HEK293 (cell line): ENCODE results near the gene ORM2.

Experiments used
- CTCF ChIA-PET: fragments of 350-600 bp; formaldehyde crosslinking; extraction: SDS; loops from one replicate; lab custom pipeline; 2021; ENCODE audit warnings: antibody characterized with exemption; lab: Yijun Ruan, JAX
- POLR2A ChIA-PET: fragments of 300-600 bp; formaldehyde crosslinking; extraction: SDS; loops from one replicate; lab custom pipeline; 2020; ENCODE audit warnings: antibody characterized with exemption, inconsistent platforms; lab: Yijun Ruan, JAX
- H3K27ac ChIP-seq: fragments of 200-500 bp; sonication (Bioruptor generic); 2 replicates; pipeline ENCODE4 v1.5.1; 2014; ENCODE audit warnings: low read depth, low read length, control low read depth, inconsistent platforms; ENCODE audit errors: extremely low read depth
- H3K36me3 ChIP-seq, 2 experiments: fragments of 200-500 bp in 1 of 2; sonication (Bioruptor generic) in 1 of 2; 1 replicate in 1 of 2; 2 replicates in 1 of 2; pipeline ENCODE4 v1.5.1; 2014 to 2017; ENCODE audit warnings: inconsistent platforms in 2 of 2, low read length in 2 of 2; ENCODE audit not compliant: control insufficient read depth in 2 of 2, insufficient read depth in 1 of 2
- H3K4me1 ChIP-seq: fragments of 200-500 bp; sonication (Bioruptor generic); 2 replicates; pipeline ENCODE4 v1.5.1; 2014; ENCODE audit warnings: mild to moderate bottlenecking, low read length, inconsistent platforms; ENCODE audit not compliant: control insufficient read depth, insufficient read depth
- H3K4me3 ChIP-seq: 2 replicates; pipeline ENCODE4 v1.5.1; 2011; ENCODE audit warnings: low read depth, mild to moderate bottlenecking, control low read depth, low read length, moderate library complexity
- H3K9me3 ChIP-seq: fragments of 200-500 bp; sonication (Bioruptor generic); 2 replicates; pipeline ENCODE4 v1.5.1; 2014; ENCODE audit warnings: low read depth, low read length, inconsistent platforms; ENCODE audit not compliant: control insufficient read depth, insufficient read depth
- AEBP2 ChIP-seq: fragments of 450-650 bp; formaldehyde crosslinking; IDR thresholded peaks from 2 replicates; pipeline ENCODE4 v1.5.1; 2016; ENCODE audit warnings: missing biosample characterization, missing genetic modification characterization, borderline replicate concordance
- GLIS2 ChIP-seq: fragments of 450-650 bp; formaldehyde crosslinking; IDR thresholded peaks from 2 replicates; pipeline ENCODE4 v1.5.1; 2016; ENCODE audit warnings: missing biosample characterization, missing genetic modification characterization
- HOXA7 ChIP-seq: sonication (generic); formaldehyde crosslinking; IDR thresholded peaks from 2 replicates; pipeline ENCODE4 v1.8.1; 2022; ENCODE audit warnings: missing genetic modification reagents, borderline replicate concordance
- ZBTB1 ChIP-seq: fragments of 450-650 bp; formaldehyde crosslinking; IDR thresholded peaks from 2 replicates; pipeline ENCODE4 v1.5.1; 2016; ENCODE audit warnings: missing biosample characterization, missing genetic modification characterization
- ZIC2 ChIP-seq: fragments of 450-650 bp; formaldehyde crosslinking; IDR thresholded peaks from 2 replicates; pipeline ENCODE4 v1.5.1; 2016; ENCODE audit warnings: missing biosample characterization, missing genetic modification characterization
- ZNF10 ChIP-seq: fragments of 450-650 bp; formaldehyde crosslinking; IDR thresholded peaks from 2 replicates; pipeline ENCODE4 v1.5.1; 2017; ENCODE audit warnings: missing biosample characterization, missing genetic modification characterization
- ZNF121 ChIP-seq: fragments of 450-650 bp; formaldehyde crosslinking; IDR thresholded peaks from 2 replicates; pipeline ENCODE4 v1.5.1; 2016; ENCODE audit warnings: missing biosample characterization, missing genetic modification characterization
- ZNF169 ChIP-seq: fragments of 450-650 bp; formaldehyde crosslinking; IDR thresholded peaks from 2 replicates; pipeline ENCODE4 v1.5.1; 2016; ENCODE audit warnings: missing biosample characterization, missing genetic modification characterization
- ZNF202 ChIP-seq: fragments of 450-650 bp; formaldehyde crosslinking; IDR thresholded peaks from 2 replicates; pipeline ENCODE4 v1.5.1; 2016; ENCODE audit warnings: missing biosample characterization, missing genetic modification characterization, borderline replicate concordance
- ZNF24 ChIP-seq: fragments of 450-650 bp; formaldehyde crosslinking; IDR thresholded peaks from 2 replicates; pipeline ENCODE4 v1.5.1; 2016; ENCODE audit warnings: missing biosample characterization, missing genetic modification characterization
- ZNF335 ChIP-seq: fragments of 450-650 bp; formaldehyde crosslinking; conservative IDR thresholded peaks from 2 replicates; pipeline ENCODE4 v1.5.1; 2016; ENCODE audit warnings: missing biosample characterization, missing genetic modification characterization
- ZNF37A ChIP-seq: fragments of 450-650 bp; IDR thresholded peaks from 2 replicates; pipeline ENCODE4 v1.5.1; 2018; ENCODE audit warnings: missing biosample characterization, missing genetic modification characterization
- ZNF416 ChIP-seq: fragments of 450-650 bp; formaldehyde crosslinking; IDR thresholded peaks from 2 replicates; pipeline ENCODE4 v1.5.1; 2016; ENCODE audit warnings: missing biosample characterization, missing genetic modification characterization
- ZNF600 ChIP-seq: fragments of 450-650 bp; formaldehyde crosslinking; IDR thresholded peaks from 2 replicates; pipeline ENCODE4 v1.5.1; 2016; ENCODE audit warnings: missing biosample characterization, missing genetic modification characterization
- ZNF76 ChIP-seq: fragments of 450-650 bp; formaldehyde crosslinking; IDR thresholded peaks from 2 replicates; pipeline ENCODE4; 2016; ENCODE audit warnings: low read depth, missing biosample characterization, missing genetic modification characterization, borderline replicate concordance
- ZNF792 ChIP-seq: fragments of 450-650 bp; formaldehyde crosslinking; IDR thresholded peaks from 2 replicates; pipeline ENCODE4 v1.5.1; 2016; ENCODE audit warnings: missing biosample characterization, missing genetic modification characterization
- ZNF837 ChIP-seq: fragments of 450-650 bp; formaldehyde crosslinking; IDR thresholded peaks from 2 replicates; pipeline ENCODE4 v1.5.1; 2016; ENCODE audit warnings: missing biosample characterization, missing genetic modification characterization
- ZSCAN23 ChIP-seq: fragments of 450-650 bp; formaldehyde crosslinking; IDR thresholded peaks from 2 replicates; pipeline ENCODE4 v1.5.1; 2016; ENCODE audit warnings: missing biosample characterization, missing genetic modification characterization
- ZXDB ChIP-seq: fragments of 450-650 bp; formaldehyde crosslinking; IDR thresholded peaks from 2 replicates; pipeline ENCODE4 v1.5.1; 2016; ENCODE audit warnings: missing biosample characterization, missing genetic modification characterization
- TF ChIP-seq, protein P1 (sequence below): fragments of 450-650 bp; IDR thresholded peaks from 2 replicates; pipeline ENCODE4 v1.5.1; 2018; ENCODE audit warnings: missing biosample characterization, mild to moderate bottlenecking, missing genetic modification characterization
- TF ChIP-seq, protein P2 (sequence below): fragments of 450-650 bp; formaldehyde crosslinking; IDR thresholded peaks from 2 replicates; pipeline ENCODE4 v1.5.0; 2017; ENCODE audit warnings: missing biosample characterization, missing genetic modification characterization, borderline replicate concordance

ORM2 gene

DNA sequence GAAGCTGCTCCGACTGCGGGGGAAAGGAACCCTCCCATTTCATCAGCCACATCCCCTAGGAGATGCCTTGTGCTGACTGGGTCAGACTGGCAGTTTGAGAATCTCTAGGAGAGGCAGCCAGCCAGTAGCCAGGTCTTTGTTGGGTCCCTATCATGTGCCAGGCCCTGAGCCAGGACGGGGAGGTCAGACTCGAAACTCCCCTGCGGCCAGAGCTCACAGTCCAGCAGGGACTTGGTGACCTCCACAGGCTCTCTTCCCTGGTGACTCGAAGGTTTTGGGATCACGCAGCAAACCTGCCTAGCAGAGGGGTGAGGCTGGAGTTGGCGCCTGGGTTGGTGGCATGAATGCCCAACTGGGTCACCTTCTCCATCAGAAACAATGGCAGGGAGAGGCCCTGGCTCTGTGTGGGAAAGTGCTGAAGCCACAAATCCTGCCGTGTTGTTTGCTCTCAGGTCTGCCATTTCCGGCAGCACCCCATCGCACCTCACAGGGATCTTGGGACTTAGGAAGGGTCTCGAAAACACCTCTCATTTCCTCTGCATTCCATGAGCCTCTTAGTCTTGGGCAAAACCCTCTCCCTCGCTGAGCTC is 21.2 kb upstream of the ORM2 start (continued):
- no peak for TF ChIP-seq ZBTB1
- no peak for TF ChIP-seq HOXA7 (CRISPR knock-in tag)
- TF ChIP-seq GLIS2 (tag by site-specific recombination) = no peak

- H3K27ac ChIP-seq = no peak overlapping the region
- ChIA-PET POLR2A (no interaction called here), CTCF (interaction anchor here (1.0 to 2.4 kb wide), 2 partner anchors 202 to 572 kb away, joined by 3 to 14 read pairs; no protein-coding TSS in a partner anchor)
- no peaks in the 10 kb centered on the region; the same call in 1 of the 2 replicates for H3K4me1 ChIP-seq
- H3K4me3 ChIP-seq = no peak overlapping the region
- no peak for TF ChIP-seq ZBTB1
- TF ChIP-seq ZNF76 (tag by site-specific recombination) = no peak
- no peaks in the 10 kb centered on the region for H3K9me3 ChIP-seq
- no peaks in the 10 kb centered on the region for H3K36me3 ChIP-seq
These were observed 20.6 kb upstream of the ORM2 start for GRCh38 chr9:114309096-114309495.

GRCh38 chr9:114310471-114311450 is 18.9 kb upstream of the ORM2 start:
- ChIA-PET POLR2A (no interaction called here), CTCF (interaction anchor here (0.6 to 2.4 kb wide), 5 partner anchors 9 to 228 kb away, joined by 3 to 14 read pairs (median 3); no protein-coding TSS in a partner anchor)
- Histone ChIP-seq H3K36me3 (no peaks in the 10 kb centered on the region), H3K27ac (no peak overlapping the region), H3K4me1 (no peaks in the 10 kb centered on the region; the same call in 1 of the 2 replicates)
- TF ChIP-seq ZSCAN23 (tag by site-specific recombination) (no peak), ZNF37A (tag by site-specific recombination) (no peak), ZNF600 (tag by site-specific recombination) (no peak), ZNF121 (tag by site-specific recombination) (no peak), ZNF24 (tag by site-specific recombination) (no peak), AEBP2 (no peak), ZNF335 (tag by site-specific recombination) (no peak), ZXDB (no peak), ZNF416 (no peak), ZNF837 (tag by site-specific recombination) (no peak), ZIC2 (tag by site-specific recombination) (no peak), ZNF202 (tag by site-specific recombination) (no peak), ZNF169 (no peak), ZNF10 (tag by site-specific recombination) (no peak), ZNF792 (tag by site-specific recombination) (no peak)
- TF ChIP-seq, protein P1, sequence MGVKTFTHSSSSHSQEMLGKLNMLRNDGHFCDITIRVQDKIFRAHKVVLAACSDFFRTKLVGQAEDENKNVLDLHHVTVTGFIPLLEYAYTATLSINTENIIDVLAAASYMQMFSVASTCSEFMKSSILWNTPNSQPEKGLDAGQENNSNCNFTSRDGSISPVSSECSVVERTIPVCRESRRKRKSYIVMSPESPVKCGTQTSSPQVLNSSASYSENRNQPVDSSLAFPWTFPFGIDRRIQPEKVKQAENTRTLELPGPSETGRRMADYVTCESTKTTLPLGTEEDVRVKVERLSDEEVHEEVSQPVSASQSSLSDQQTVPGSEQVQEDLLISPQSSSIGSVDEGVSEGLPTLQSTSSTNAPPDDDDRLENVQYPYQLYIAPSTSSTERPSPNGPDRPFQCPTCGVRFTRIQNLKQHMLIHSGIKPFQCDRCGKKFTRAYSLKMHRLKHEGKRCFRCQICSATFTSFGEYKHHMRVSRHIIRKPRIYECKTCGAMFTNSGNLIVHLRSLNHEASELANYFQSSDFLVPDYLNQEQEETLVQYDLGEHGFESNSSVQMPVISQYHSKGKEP = no peak
- TF ChIP-seq, protein P2, sequence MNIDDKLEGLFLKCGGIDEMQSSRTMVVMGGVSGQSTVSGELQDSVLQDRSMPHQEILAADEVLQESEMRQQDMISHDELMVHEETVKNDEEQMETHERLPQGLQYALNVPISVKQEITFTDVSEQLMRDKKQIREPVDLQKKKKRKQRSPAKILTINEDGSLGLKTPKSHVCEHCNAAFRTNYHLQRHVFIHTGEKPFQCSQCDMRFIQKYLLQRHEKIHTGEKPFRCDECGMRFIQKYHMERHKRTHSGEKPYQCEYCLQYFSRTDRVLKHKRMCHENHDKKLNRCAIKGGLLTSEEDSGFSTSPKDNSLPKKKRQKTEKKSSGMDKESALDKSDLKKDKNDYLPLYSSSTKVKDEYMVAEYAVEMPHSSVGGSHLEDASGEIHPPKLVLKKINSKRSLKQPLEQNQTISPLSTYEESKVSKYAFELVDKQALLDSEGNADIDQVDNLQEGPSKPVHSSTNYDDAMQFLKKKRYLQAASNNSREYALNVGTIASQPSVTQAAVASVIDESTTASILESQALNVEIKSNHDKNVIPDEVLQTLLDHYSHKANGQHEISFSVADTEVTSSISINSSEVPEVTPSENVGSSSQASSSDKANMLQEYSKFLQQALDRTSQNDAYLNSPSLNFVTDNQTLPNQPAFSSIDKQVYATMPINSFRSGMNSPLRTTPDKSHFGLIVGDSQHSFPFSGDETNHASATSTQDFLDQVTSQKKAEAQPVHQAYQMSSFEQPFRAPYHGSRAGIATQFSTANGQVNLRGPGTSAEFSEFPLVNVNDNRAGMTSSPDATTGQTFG (tag by site-specific recombination) = no peak
- TF ChIP-seq, all 188 proteins: peak for 0
- H3K9me3 ChIP-seq = no peaks in the 10 kb centered on the region
- H3K4me3 ChIP-seq = no peak overlapping the region
